ENCODE results near the gene SBK1. TPM values are rescaled to one million over a fixed set of nuclear protein-coding genes. Genes with fewer than 3 reads are reported as not detected.

The SBK1 gene
- total RNA-seq, 4 donors from 2014 or later, result 0.27 to 1.4 (median 0.32) TPM; not detected in 1

- Histone ChIP-seq H3K9me3 (no peaks in the 10 kb centered on the region), H3K4me1 (peaks cover 2 to 9% (median 6%) of the 10 kb centered on the region in 4 donors), H3K36me3 (no peaks in the 10 kb centered on the region), H3K4me3 (no peak overlapping the region), H3K27me3 (peaks cover 11% of the 10 kb centered on the region), H3K27ac (no peak overlapping the region)
- in situ Hi-C loops (cut with MboI; ENCODE audit: low pct_ligation_motif_present in 1 of 4, low pct_unique_long_range_greater_than_20kb in 1 of 4, low sequenced_read_pairs in 3 of 4) (no loop called here), intact Hi-C loops (cut with DNase I; ENCODE audit: low total_unique reads) (no loop called here)
- DNase-seq, result no peak
- no peak for TF ChIP-seq CTCF (IDR thresholded peaks at IDR 0.05)
- no peak for TF ChIP-seq POLR2A (IDR thresholded peaks at IDR 0.05)
- no peak for TF ChIP-seq EP300 (IDR thresholded peaks at IDR 0.05; ENCODE audit: low read depth)
- no peak for TF ChIP-seq POLR2AphosphoS5 (IDR thresholded peaks at IDR 0.05)
- 45 to 60% methylated on average over 4 to 15 of the region's 15 CpGs for WGBS, 2 donors (ENCODE audit: low coverage in 1 of 2)
Measured at GRCh38 chr16:28280881-28281836, 11.2 kb upstream of the SBK1 start.

GRCh38 chr16:28282045-28282444 is 10.3 kb upstream of the SBK1 start:
- DNase-seq, result no peak
- Histone ChIP-seq H3K9me3 (no peaks in the 10 kb centered on the region), H3K36me3 (no peaks in the 10 kb centered on the region), H3K27me3 (peaks cover 5% of the 10 kb centered on the region), H3K4me3 (no peak overlapping the region), H3K4me1 (peaks cover 2 to 9% (median 6%) of the 10 kb centered on the region in 4 donors), H3K27ac (no peak overlapping the region)
- WGBS, 2 donors (ENCODE audit: low coverage in 1 of 2), result 81% methylated on average over 8 of the region's 8 CpGs; no CpG with 5 or more reads in 1 of the 2 donors
- intact Hi-C loops (cut with DNase I; ENCODE audit: low total_unique reads) (no loop called here), in situ Hi-C loops (cut with MboI; ENCODE audit: low pct_ligation_motif_present in 1 of 4, low pct_unique_long_range_greater_than_20kb in 1 of 4, low sequenced_read_pairs in 3 of 4) (no loop called here)
- TF ChIP-seq POLR2A (IDR thresholded peaks at IDR 0.05) (no peak), POLR2AphosphoS5 (IDR thresholded peaks at IDR 0.05) (no peak), EP300 (IDR thresholded peaks at IDR 0.05; ENCODE audit: low read depth) (no peak), CTCF (IDR thresholded peaks at IDR 0.05) (no peak)

- WGBS, 2 donors (ENCODE audit: low coverage in 1 of 2), result 80 to 89% methylated on average over 1 to 9 of the region's 9 CpGs
- no peak overlapping the region for H3K27ac ChIP-seq
- no peaks in the 10 kb centered on the region for H3K36me3 ChIP-seq
- H3K4me1 ChIP-seq, result peaks cover 0 to 3% (median under 1%) of the 10 kb centered on the region in 4 donors
- no peaks in the 10 kb centered on the region for H3K9me3 ChIP-seq
- intact Hi-C loops (cut with DNase I; ENCODE audit: low total_unique reads), result no loop called here
- no peaks in the 10 kb centered on the region for H3K27me3 ChIP-seq
- TF ChIP-seq EP300 (IDR thresholded peaks at IDR 0.05; ENCODE audit: low read depth), result no peak
- no peak for TF ChIP-seq POLR2A (IDR thresholded peaks at IDR 0.05)
- no peak for TF ChIP-seq POLR2AphosphoS5 (IDR thresholded peaks at IDR 0.05)
- no peak for TF ChIP-seq CTCF (IDR thresholded peaks at IDR 0.05)
- in situ Hi-C loops (cut with MboI; ENCODE audit: low pct_ligation_motif_present in 1 of 4, low pct_unique_long_range_greater_than_20kb in 1 of 4, low sequenced_read_pairs in 3 of 4), result no loop called here
- no peak for DNase-seq
- H3K4me3 ChIP-seq, result no peak overlapping the region
Measured at GRCh38 chr16:28283173-28283572, 9.2 kb upstream of the SBK1 start.

DNA sequence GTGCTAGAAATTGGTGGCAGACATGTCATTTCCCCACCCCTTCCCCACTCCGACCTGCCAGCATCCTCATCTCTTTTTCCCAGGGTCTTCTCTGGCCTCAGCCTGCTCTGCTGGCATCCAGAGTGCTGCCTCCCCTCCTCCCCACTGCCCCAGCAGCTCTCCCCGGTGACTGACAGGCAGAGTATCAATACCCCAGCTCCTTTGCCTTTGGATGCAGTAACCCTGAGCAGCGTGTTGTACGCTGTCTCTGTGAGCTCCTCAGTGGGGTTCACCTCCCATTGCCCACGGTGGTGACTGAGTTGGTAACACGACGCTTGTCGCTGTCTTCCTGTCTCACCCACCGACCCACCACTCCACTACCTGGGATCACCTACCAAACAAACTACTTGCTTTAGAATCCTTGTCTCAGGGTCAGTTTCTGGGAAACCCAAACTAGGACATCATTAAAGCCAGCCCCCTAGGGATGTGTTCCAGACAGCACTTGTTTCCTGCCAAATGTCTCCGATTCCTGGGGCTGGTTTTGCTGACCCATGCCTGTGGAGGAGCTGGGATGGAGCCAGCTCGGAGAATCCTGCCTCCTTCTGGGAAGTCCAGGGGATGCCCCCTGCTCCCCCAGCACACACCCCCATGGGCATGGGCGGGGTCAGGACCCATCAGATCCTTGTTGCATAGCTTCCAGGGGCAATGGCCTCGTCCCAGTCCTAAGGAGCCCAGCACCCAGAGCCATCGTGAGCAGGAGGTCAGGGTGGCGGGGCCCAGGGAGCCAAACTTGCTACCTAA is 8.3 kb upstream of the SBK1 start:
- Histone ChIP-seq H3K4me3 (no peak overlapping the region), H3K27ac (no peak overlapping the region), H3K9me3 (no peaks in the 10 kb centered on the region), H3K36me3 (no peaks in the 10 kb centered on the region), H3K27me3 (no peaks in the 10 kb centered on the region), H3K4me1 (no peaks in the 10 kb centered on the region)
- WGBS, 2 donors (ENCODE audit: low coverage in 1 of 2), result 75% methylated on average over 15 of the region's 15 CpGs; no CpG with 5 or more reads in 1 of the 2 donors
- DNase-seq, result no peak
- TF ChIP-seq CTCF (IDR thresholded peaks at IDR 0.05), result no peak
- TF ChIP-seq POLR2AphosphoS5 (IDR thresholded peaks at IDR 0.05), result no peak
- no peak for TF ChIP-seq EP300 (IDR thresholded peaks at IDR 0.05; ENCODE audit: low read depth)
- intact Hi-C loops (cut with DNase I; ENCODE audit: low total_unique reads) (no loop called here), in situ Hi-C loops (cut with MboI; ENCODE audit: low pct_ligation_motif_present in 1 of 4, low pct_unique_long_range_greater_than_20kb in 1 of 4, low sequenced_read_pairs in 3 of 4) (no loop called here)

Data from transverse colon (tissue), 4 donors.